Coronary artery (tissue), 2 donors: ENCODE results near the gene MIF4GD.

ENCODE experiments used
- DNase-seq: peaks from one replicate; pipeline ENCODE4 v3.0.0-alpha.2; 2017; ENCODE audit warnings: low spot score
- H3K27ac ChIP-seq, 2 donors: fragments of 200-600 bp; sonication (generic); one replicate each; pipeline ENCODE4 v1.5.1; 2016 to 2019
- H3K4me3 ChIP-seq: fragments of 200-600 bp; sonication (generic); 2 replicates; pipeline ENCODE4 v1.5.1; 2016; ENCODE audit warnings: mild to moderate bottlenecking, moderate library complexity
- CTCF ChIP-seq: fragments of 200-600 bp; sonication (generic); IDR thresholded peaks from one replicate; pipeline ENCODE4 v1.5.1; 2019; ENCODE audit warnings: antibody characterized with exemption

The MIF4GD gene

GRCh38 chr17:75231071-75231470 is 40.0 kb downstream of the MIF4GD start:
- no peak overlapping the region for H3K27ac ChIP-seq
- no peak for DNase-seq
- H3K4me3 ChIP-seq, result no peak overlapping the region
- TF ChIP-seq CTCF, result no peak

- Histone ChIP-seq H3K27ac (peak overlapping the region in 1 of 2 donors; percentile 72), H3K4me3 (no peak overlapping the region)
- TF ChIP-seq CTCF, result no peak
- no peak for DNase-seq
Measured at GRCh38 chr17:75228847-75229246, 42.2 kb downstream of the MIF4GD start.

GRCh38 chr17:75228305-75228704 is 42.7 kb downstream of the MIF4GD start:
- H3K4me3 ChIP-seq, result no peak overlapping the region
- TF ChIP-seq CTCF, result no peak
- DNase-seq, result no peak
- peak overlapping the region in 1 of 2 donors; percentile 72 for H3K27ac ChIP-seq

- no peak for DNase-seq
- no peak overlapping the region for H3K4me3 ChIP-seq
- TF ChIP-seq CTCF, result no peak
- H3K27ac ChIP-seq, result no peak overlapping the region
Measured at GRCh38 chr17:75227729-75228128, 43.3 kb downstream of the MIF4GD start.

GRCh38 chr17:75225016-75225415 is 46.0 kb downstream of the MIF4GD start:
- H3K4me3 ChIP-seq, result no peak overlapping the region
- DNase-seq, result no peak
- no peak for TF ChIP-seq CTCF
- H3K27ac ChIP-seq, result no peak overlapping the region

GRCh38 chr17:75219815-75220214 is 51.2 kb downstream of the MIF4GD start:
- no peak for DNase-seq
- no peak for TF ChIP-seq CTCF
- Histone ChIP-seq H3K4me3 (no peak overlapping the region), H3K27ac (no peak overlapping the region)

GRCh38 chr17:75218131-75218530 is 52.9 kb downstream of the MIF4GD start:
- no peak overlapping the region for H3K27ac ChIP-seq
- no peak for TF ChIP-seq CTCF
- DNase-seq, result no peak

More at GRCh38 chr17:75218131-75218530, 52.9 kb downstream of the MIF4GD start:
- H3K4me3 ChIP-seq, result no peak overlapping the region
